Measurements from ENCODE around the gene ASB4.

Gene ASB4

GRCh38 chr7:95585426-95585789 is 99.7 kb downstream of the ASB4 start:
- no peak for DNase-seq (ENCODE audit: low read depth, low spot score)
- H3K4me3 ChIP-seq (ENCODE audit: low read length): no peak overlapping the region

- DNase-seq (ENCODE audit: low read depth, low spot score): no peak
- H3K4me3 ChIP-seq (ENCODE audit: low read length): no peak overlapping the region
These were observed 101.2 kb downstream of the ASB4 start for GRCh38 chr7:95586951-95587301.

GRCh38 chr7:95589031-95589430 is 103.3 kb downstream of the ASB4 start:
- H3K4me3 ChIP-seq (ENCODE audit: low read length): no peak overlapping the region
- no peak for DNase-seq (ENCODE audit: low read depth, low spot score)

DNA sequence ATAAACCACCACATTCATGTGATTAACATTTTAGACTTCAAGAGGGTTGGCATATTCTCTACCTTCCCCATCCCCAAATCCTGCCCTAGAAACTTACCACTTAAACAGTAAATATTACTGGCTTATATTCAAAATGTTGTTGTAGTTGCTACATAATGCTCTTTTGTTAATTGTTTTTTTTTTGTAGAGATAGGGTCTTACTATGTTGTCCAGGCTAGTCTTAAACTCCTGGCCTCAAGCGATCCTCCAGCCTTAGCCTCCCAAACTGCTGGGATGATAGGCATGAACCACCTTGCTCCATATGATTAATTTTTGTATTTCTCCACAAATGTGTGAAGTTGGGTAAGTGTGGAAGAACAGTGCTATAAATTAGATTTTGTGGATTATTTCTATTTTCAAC is 104.0 kb downstream of the ASB4 start:
- DNase-seq (ENCODE audit: low read depth, low spot score): no peak
- no peak overlapping the region for H3K4me3 ChIP-seq (ENCODE audit: low read length)

Measured in Jurkat, Clone E6-1 (cell line).